Endothelial cell of umbilical vein (primary cell): Measurements from ENCODE around the gene PNPLA5. TPM values are rescaled to one million over a fixed set of nuclear protein-coding genes. Genes with fewer than 3 reads are reported as not detected.
A peak's percentile ranks its signal among the peaks of the same experiment; 100 is the strongest.

Experiments
- BruUV-seq: library from RNA; stranded (reverse); fragments of 400-500 nt; replicated peaks from 2 replicates; lab custom pipeline; 2021; lab: Mats Ljungman, UMichigan
- CTCF ChIA-PET: fragments of 300-600, 350-600 bp; sonication (Branson Sonifier 250); formaldehyde crosslinking; loops from one replicate; lab custom pipeline; 2021; ENCODE audit warnings: antibody characterized with exemption, inconsistent platforms; lab: Charles Lee
- POLR2A ChIA-PET: fragments of 300-600, 350-600 bp; sonication (Branson Sonifier 250); formaldehyde crosslinking; loops from one replicate; lab custom pipeline; 2021; ENCODE audit warnings: antibody characterized with exemption, inconsistent platforms; lab: Charles Lee
- DNase-seq: peaks from one replicate; pipeline ENCODE4 v3.0.0-alpha.2; 2011; ENCODE audit warnings: low read depth, low spot score
- FAIRE-seq: peaks from 2 replicates; lab custom pipeline; 2011; peaks lifted over from hg19 to GRCh38; lab: Jason Lieb, UNC
- H2AFZ ChIP-seq: 2 replicates; pipeline ENCODE4 v1.6.0; 2012; ENCODE audit warnings: low read depth, low read length, control low read depth, inconsistent platforms
- H3K27ac ChIP-seq: 2 replicates; pipeline ENCODE4 v1.5.1; 2011; ENCODE audit warnings: low read depth, mild to moderate bottlenecking, control low read depth, low read length, moderate library complexity; ENCODE audit not compliant: insufficient read depth
- H3K27me3 ChIP-seq, 2 experiments: 2 replicates each; pipeline versions ENCODE4 v1.6.0 to v1.6.1; 2011; ENCODE audit warnings: low read length in 2 of 2, mixed read lengths in 1 of 2; ENCODE audit not compliant: control insufficient read depth in 2 of 2, insufficient read depth in 2 of 2
- H3K36me3 ChIP-seq, 2 experiments: 2 replicates in 1 of 2; 3 replicates in 1 of 2; pipeline ENCODE4 v1.5.1; 2011; ENCODE audit warnings: low read length in 2 of 2, mild to moderate bottlenecking in 1 of 2, moderate library complexity in 1 of 2; ENCODE audit not compliant: control insufficient read depth in 2 of 2, insufficient read depth in 2 of 2; ENCODE audit errors: extremely low read depth in 1 of 2
- H3K4me1 ChIP-seq: 3 replicates; pipeline ENCODE4 v1.5.1; 2011; ENCODE audit warnings: mild to moderate bottlenecking, low read length; ENCODE audit not compliant: control insufficient read depth, insufficient read depth; ENCODE audit errors: extremely low read depth
- H3K4me2 ChIP-seq: 2 replicates; pipeline ENCODE4 v1.6.1; 2011; ENCODE audit warnings: low read length, control low read depth, mixed read lengths; ENCODE audit not compliant: insufficient read depth
- H3K4me3 ChIP-seq, 3 experiments: fragments of 200-600 bp in 1 of 3; sonication (generic), shearing (Covaris generic) in 1 of 3; replicated peaks in 1 of 3; 2 replicates each; pipeline ENCODE4 v1.5.1; 2011 to 2016; ENCODE audit warnings: control low read depth in 3 of 3, low read length in 3 of 3, mild to moderate bottlenecking in 2 of 3, inconsistent platforms in 1 of 3, low read depth in 1 of 3, moderate library complexity in 1 of 3; ENCODE audit not compliant: insufficient read depth in 1 of 3
- H3K79me2 ChIP-seq: 2 replicates; pipeline ENCODE4 v1.6.0; 2012; ENCODE audit warnings: low read length, inconsistent platforms; ENCODE audit not compliant: control insufficient read depth, insufficient read depth
- H3K9ac ChIP-seq: replicated peaks from 2 replicates; pipeline ENCODE3; 2011; ENCODE audit warnings: low read length, control low read depth; ENCODE audit not compliant: insufficient read depth; ENCODE audit errors: extremely low read depth
- H3K9me1 ChIP-seq: replicated peaks from 3 replicates; pipeline ENCODE4 v1.6.0; 2011; ENCODE audit warnings: mild to moderate bottlenecking, low read length; ENCODE audit not compliant: control insufficient read depth, insufficient read depth; ENCODE audit errors: extremely low read depth
- H3K9me3 ChIP-seq: replicated peaks from 2 replicates; pipeline ENCODE4 v1.5.1; 2012; ENCODE audit warnings: low read length, inconsistent platforms; ENCODE audit not compliant: control insufficient read depth, insufficient read depth
- H4K20me1 ChIP-seq: replicated peaks from 2 replicates; pipeline ENCODE3; 2011; ENCODE audit warnings: mild to moderate bottlenecking, low read length; ENCODE audit not compliant: control insufficient read depth, insufficient read depth; ENCODE audit errors: extremely low read depth
- CTCF ChIP-seq, 2 donors: IDR thresholded peaks; 1 replicate in 1 of 2; 2 replicates in 1 of 2; pipeline ENCODE4 v1.5.1; 2011; ENCODE audit warnings: low read length in 2 of 2, mild to moderate bottlenecking in 2 of 2, moderate library complexity in 2 of 2, control low read depth in 1 of 2, inconsistent platforms in 1 of 2, low read depth in 1 of 2; ENCODE audit not compliant: insufficient read depth in 1 of 2; ENCODE audit errors: extremely low read depth in 1 of 2
- EZH2 ChIP-seq: IDR thresholded peaks from 2 replicates; pipeline ENCODE4 v1.6.1; 2012; ENCODE audit warnings: borderline replicate concordance, low read depth, mild to moderate bottlenecking, moderate library complexity, low read length, inconsistent platforms; ENCODE audit not compliant: severe bottlenecking
- FOS ChIP-seq: IDR thresholded peaks from 2 replicates; pipeline ENCODE4 v1.6.1; 2011; ENCODE audit warnings: mild to moderate bottlenecking, low read length, moderate library complexity, borderline replicate concordance; ENCODE audit not compliant: insufficient read depth
- POLR2AphosphoS5 ChIP-seq: IDR thresholded peaks from 2 replicates; pipeline ENCODE4 v1.6.1; 2012; ENCODE audit warnings: low read depth, mild to moderate bottlenecking, control low read depth, low read length, moderate library complexity; ENCODE audit not compliant: insufficient read depth
- dilution Hi-C: fragments of 300-500 bp; cut with MboI; formaldehyde crosslinking; loops from one replicate; pipeline ENCODE4 v1.15.0; 2019; ENCODE audit warnings: low sequenced_read_pairs; ENCODE audit not compliant: extremely low pct_ligation_motif_present
- intact Hi-C: fragments of 100-400 bp; cut with micrococcal nuclease; formaldehyde crosslinking; loops from one replicate; pipeline ENCODE4 v1.10.0; 2022
- polyA plus RNA-seq, 4 experiments: library from polyadenylated mRNA; depleted of rRNA in 3 of 4; stranded (reverse) in 3 of 4; unstranded in 1 of 4; fragments of >200 nt; gene quantifications; 2 replicates each; pipeline versions ENCODE4 v1.2.1 to v1.2.3, GENCODE V29; 2011 to 2012; ENCODE audit warnings: missing spikeins in 1 of 4
- total RNA-seq: library from RNA; stranded (reverse); gene quantifications from 2 replicates; pipeline ENCODE4 v1.2.3, GENCODE V29; 2021

The PNPLA5 gene
- total and polyA plus RNA-seq, 2 donors (not counting 3 experiments of a cell fraction or from before 2014, with no cell fraction given) = not detected

GRCh38 chr22:43883012-43883661, 8.7 kb downstream of the PNPLA5 start:
- POLR2A ChIA-PET = no interaction called here
- peak; percentile 29 for TF ChIP-seq FOS
- TF ChIP-seq POLR2AphosphoS5 = no peak
- peak; percentile 71 to 72 for TF ChIP-seq CTCF (IDR thresholded peaks at IDR 0.05; ENCODE audit: extremely low read depth in 1 of 2, insufficient read depth in 1 of 2, low read depth in 1 of 2, low read length in 2 of 2)
- no peak for TF ChIP-seq EZH2
- H3K9ac ChIP-seq = no peak overlapping the region
- CTCF ChIA-PET = interaction anchor here (0.6 to 2.4 kb wide), 29 partner anchors 8 to 744 kb away, joined by 3 to 92 read pairs (median 5); partner anchors contain the start of genes PNPLA3, PNPLA5, SAMM50 and SULT4A1
- no peaks in the 10 kb centered on the region for H3K79me2 ChIP-seq
- no peaks in the 10 kb centered on the region for H4K20me1 ChIP-seq
- no TSS peak for BruUV-seq
- DNase-seq = peak; percentile 48
- dilution Hi-C loops = no loop called here
- H3K27ac ChIP-seq = no peak overlapping the region
- H3K9me3 ChIP-seq = no peaks in the 10 kb centered on the region
- FAIRE-seq = peak; percentile 70
- no peaks in the 10 kb centered on the region for H3K4me1 ChIP-seq
- H3K36me3 ChIP-seq = no peaks in the 10 kb centered on the region
- intact Hi-C loops = loop anchor here (1.0 kb wide), 1 partner anchor 63 kb away; no protein-coding TSS in a partner anchor
- H3K9me1 ChIP-seq = no peaks in the 10 kb centered on the region
- no peak overlapping the region for H3K4me2 ChIP-seq
- no peaks in the 10 kb centered on the region for H3K27me3 ChIP-seq
- H3K4me3 ChIP-seq = no peak overlapping the region
- no peak overlapping the region for H2AFZ ChIP-seq
